AML-193 (cell line): ENCODE results near the gene OMP.

Source experiments
- DNase-seq, 2 experiments: peaks; one replicate each; lab custom pipeline; 2025; lab: John Stamatoyannopoulos, UW

Gene OMP

DNA sequence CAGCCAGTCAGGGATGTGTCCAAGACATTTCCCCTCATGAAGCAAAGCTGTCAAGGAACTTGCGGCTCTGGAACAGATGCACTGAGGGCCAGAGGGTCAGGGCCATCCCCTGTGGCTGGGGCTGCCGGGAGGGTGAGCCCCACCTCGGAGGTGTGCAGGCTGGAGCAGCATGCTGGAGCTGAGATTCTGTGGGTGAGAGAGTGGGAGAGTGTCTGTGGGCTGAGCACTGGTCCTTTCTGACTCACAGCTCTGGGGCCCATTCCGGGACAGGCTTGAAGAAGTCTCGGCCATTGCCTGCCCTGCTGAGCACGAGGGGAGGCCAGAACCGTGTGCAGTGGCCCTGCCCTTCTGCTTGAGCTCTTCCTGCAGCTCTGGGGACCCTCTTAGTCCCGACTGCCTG lies 2.1 kb downstream of the OMP start:
- DNase-seq, result no peak

DNA sequence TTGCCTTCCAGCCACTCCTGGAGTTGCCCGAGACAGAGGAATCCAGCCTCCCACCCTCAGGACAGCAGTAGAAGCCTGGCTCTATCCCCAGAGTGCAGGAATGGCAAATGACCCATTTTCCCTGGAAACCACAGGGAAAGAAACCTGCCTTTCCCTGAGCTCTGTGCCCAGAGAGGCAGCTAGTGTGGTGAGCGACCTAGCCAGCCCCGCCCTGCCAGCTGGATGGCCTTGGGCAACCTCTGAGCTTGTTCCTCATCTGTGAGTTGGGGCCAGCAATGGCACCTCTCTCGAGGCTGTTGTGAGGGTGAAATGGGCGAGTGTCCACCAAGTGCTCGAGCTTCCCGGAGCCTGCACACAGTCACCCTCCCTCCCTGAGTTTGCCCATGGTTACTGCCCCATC lies 3.7 kb downstream of the OMP start:
- DNase-seq, result no peak

DNA sequence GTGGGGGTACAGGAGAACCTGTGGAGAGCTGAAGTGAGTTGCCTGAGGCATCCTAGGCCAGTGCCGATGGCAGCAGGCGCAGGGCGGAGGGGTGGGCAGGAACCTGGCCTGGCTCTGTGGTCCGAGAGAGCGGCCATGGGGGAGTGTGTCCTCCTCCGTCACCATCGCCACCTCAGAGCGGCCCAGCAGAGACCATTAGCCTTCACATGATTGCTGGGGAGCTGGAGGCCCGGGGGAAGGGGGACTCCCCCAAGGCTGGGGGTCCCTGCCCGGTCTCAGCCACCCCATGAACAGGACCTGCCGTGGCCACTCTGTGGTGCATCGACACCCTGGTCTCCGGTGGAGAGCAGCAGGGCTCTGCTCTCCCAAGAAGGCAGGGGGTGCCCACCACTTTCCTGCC lies 4.1 kb downstream of the OMP start:
- DNase-seq, result no peak

DNA sequence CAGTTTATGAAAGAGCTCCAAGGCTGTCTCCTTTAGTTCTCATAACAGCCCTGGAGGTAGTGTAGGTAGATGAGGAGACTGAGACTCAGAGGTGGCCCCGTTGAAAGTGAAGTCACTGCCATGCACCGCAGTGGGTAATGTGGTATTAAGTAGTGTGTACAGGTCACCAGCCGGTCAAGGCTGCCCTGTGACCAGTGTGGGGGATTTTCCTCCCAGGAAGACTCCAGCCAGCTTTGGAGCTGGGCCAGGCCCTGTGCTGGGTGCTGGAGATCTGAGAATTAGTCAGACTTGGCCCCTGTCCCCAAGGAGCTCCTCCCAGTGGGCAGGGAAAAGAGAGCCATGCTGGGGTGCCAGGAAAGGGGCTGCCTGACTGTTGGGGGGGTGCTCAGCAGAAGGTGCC lies 5.3 kb downstream of the OMP start:
- no peak for DNase-seq

DNA sequence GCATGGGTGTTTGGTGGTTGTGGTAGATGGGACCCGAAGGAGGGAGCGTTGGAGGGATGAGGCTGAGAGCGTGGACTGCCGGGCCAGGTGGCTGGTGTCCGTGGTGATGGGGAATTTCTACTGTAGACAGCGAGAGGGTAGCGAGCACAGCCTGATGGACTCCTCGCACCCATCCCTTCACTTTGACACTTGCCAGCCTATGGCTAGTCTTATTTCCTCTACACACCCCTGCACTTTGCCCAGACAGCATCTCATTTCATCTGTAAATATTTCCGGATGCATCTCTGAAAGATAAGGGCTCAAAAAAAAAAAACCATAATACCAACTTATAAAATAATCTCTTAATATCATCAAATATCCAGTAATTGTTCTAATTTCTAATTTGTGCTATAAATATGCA lies 5.8 kb downstream of the OMP start:
- DNase-seq, result no peak

DNA sequence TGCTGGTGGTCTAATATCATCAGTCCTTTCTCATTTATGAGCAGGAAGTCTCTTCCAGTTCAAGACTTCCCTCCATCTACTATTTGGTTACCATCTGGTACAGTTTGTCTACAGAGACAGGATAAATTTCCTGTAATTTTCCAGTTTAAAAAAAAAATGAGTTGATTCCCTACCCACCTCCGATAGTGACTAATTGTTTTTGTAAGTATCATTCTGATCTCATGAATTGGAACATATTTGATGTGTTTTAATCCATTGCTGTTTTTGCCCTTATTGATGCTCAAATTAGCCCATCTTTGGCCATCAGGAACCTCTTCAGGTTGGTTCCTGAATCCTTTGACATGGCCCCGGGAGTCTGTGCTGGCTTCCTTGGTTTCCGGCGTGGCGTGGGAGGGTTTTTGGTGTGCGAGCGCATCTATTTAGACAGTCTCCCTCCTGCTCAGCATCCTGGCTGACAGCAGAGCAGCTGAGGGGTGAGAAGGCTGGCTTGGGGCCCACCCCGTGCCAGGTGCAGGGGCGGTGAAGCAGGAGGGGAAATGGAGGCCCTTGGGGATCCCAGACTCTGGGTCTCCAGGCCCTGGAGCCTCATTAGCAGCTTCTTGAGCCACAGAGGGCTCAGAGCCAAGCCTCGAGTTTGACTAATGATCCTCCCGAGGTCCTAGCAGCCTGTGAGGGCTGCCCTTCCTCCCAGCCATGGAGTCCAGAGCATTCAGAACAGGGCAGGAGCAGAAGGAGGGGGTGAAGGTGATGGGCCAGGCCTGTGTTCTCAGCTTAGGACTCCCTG lies 6.8 kb downstream of the OMP start:
- no peak for DNase-seq

DNA sequence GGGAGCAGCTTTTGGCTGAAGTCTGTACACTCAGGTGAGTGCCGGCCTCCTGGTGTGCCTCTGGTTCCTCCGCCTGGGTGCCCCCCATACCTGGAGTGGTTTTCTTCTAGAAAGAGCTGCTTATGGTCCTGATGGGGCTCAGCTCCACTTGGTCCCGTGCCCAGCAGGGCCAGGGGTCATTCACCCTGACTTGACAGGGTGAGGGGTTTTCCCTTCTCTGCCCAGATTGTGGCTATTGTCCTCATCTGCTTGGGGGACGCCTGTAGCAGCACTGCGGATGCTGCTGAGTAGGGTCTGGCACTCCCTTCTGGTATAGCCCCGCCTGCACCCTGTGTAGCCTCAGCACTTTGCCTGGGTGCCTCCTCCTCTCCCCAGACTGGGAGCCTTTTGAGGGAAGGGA lies 8.2 kb downstream of the OMP start:
- DNase-seq, result no peak

DNA sequence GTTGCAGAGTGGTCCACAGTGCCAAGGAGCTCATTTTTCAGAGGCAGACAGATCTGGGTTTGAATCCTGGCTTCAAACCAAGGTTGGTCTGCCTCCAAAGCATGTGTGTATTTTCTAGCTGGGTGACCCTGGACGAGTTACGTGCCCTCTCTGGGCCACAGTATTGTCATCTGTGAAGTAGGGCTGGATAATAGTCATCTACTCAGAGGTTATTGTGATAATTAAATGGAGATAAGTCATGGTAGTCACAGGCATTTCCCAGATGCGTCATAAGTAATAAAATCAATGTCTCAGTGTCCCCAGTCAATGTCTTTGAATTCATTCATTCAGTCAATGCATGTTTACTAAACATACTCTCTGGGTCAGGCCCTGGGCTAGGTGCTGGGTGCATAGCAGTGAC lies 8.6 kb downstream of the OMP start:
- no peak for DNase-seq

DNA sequence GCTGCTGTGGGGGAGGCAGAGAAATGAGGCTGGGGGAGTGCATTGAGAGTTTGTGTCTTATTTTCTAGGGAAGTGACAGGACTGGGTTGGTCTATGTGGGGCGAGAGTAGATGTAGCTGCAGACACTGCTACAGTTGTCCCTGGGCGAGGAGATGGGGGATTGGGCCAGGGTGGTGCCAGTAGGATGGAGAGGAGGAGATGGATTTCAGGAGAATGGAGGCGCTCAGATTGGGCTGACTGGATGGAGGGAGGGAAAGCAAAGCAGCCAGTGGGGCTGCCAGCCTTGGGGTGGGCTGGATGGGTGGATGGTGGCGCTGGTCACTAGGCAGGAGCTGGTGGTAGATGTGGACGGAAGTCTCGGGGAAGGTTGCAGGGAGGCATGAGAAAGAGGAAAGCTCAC lies 9.3 kb downstream of the OMP start:
- DNase-seq, result no peak

DNA sequence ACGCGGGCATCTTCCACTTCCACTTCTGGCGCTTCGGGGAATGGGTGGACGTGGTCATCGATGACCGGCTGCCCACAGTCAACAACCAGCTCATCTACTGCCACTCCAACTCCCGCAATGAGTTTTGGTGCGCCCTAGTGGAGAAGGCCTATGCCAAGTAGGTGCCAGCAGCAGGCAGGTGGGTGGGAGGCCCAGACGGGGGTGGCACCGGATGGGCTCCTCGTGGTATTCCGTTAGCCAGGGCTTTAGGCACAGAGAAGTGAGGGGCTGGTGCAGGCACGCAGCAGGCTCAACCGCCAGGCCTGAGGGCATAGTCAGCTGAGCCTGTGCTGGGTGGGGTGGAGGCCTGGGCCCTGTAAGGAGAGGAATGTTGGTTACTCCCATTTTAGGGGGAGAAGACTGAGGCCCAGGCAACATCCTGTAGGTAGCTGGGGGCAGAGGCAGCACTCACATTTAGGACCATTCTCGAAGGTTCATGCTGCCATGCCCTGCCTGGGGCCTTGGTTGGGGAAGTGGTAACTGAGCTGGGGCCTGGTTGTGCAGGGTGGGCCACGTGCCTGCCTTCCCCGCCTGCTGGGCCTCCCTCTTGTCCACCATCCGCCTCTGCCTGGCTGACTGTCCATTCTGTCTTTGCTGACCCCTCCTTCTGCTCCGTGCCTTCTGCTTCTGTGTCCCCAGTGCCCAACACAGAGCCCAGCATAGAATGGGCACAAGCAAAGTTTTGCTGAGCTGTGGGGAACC lies 10.2 kb downstream of the OMP start:
- DNase-seq, result no peak

DNA sequence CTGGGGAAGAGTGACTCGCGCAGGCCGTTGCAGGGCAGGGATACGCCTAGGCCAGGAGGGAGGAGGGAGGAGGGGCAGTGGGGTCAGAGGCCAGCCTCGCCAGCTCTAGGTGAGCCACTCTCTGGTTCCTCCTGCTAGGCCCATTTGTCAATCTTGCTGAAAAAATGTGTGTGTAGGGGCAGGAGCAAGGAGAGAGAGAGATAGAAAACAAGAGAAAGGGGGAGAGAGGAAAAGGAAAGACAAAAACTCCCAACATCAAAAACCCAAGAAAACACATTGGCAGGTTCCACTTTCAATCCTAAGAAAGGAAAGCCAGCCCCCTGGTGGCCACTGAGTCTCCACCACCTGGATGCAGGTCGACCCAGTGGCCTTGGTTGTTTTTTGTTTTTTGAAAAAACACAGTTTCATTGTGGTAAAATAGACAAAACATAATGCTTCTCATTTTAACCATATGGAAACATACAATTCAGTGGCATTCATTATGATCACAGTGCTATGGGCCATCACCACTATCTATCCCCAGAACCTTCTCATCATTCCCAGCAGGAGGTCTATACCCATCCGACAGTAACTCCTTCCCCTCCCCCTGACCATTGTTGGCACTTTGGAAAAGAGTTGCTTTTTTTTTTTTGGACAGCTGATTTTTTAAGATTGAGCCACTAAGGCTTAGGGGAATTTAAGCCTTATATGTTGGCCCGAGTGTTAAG lies 10.9 kb downstream of the OMP start:
- peak; percentile 13 to 24 for DNase-seq

DNA sequence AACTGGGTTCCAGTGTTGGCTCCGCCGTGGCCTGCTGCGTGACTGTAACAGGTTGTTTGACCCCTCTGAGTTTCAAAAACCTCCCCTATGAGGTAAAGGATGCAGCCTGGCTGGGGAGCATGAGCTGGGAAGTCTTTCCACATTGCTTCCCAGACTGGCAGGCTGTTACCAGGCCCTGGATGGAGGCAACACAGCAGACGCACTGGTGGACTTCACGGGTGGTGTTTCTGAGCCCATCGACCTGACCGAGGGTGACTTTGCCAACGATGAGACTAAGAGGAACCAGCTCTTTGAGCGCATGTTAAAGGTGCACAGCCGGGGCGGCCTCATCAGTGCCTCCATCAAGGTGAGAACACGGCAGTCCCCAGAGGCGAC lies 11.4 kb downstream of the OMP start:
- no peak for DNase-seq

DNA sequence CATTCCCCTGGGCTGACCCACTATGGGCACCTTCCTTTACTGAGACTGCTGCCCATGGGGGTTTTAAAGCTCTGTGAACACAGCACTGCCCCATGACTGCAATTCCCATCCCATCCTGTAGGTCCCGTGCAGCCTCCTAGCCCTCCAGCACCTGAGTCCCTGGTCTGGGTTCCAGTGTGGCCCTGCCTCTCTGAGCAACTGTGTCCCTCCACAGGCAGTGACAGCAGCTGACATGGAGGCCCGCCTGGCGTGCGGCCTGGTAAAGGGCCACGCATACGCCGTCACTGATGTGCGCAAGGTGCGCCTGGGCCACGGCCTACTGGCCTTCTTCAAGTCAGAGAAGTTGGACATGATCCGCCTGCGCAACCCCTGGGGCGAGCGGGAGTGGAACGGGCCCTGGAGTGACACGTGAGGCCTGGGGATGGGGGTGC lies 12.6 kb downstream of the OMP start:
- DNase-seq, result no peak

DNA sequence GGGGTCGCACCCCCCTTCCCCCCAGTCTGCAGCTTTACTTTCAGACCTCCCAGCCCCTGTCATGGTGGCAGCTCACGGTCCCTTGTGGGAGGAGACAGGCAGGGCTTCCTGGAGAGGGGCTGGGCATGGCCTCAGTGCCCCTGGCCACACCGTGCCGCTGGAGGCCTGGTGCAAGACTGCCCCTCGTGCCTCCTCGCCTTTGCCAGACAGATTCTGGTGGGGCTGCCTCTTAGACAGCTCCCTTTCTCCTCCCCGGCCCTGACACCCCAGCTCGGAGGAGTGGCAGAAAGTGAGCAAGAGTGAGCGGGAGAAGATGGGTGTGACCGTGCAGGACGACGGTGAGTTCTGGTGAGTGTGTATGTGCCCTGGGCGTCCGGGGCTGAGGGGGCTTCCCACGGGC lies 13.3 kb downstream of the OMP start:
- DNase-seq, result no peak

DNA sequence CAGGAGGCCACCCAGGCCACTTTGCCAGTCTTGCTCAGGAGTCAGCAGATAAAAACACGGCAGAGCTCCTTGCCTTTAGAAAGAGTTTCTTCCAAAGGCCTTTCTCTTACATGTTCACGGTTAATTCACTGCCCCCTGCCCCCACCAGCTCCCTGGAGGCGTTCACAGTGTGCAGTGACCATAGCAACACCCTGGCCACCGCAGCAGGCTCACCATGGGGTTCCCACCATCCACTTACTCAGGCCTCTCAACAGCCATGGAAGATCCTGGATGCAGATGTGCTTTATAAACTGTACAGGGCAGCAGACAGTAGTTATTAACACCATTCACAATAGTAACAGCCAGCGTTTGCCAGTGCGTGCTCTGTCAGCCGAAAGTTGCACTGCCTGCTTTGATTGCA lies 14.9 kb downstream of the OMP start:
- DNase-seq, result no peak

DNA sequence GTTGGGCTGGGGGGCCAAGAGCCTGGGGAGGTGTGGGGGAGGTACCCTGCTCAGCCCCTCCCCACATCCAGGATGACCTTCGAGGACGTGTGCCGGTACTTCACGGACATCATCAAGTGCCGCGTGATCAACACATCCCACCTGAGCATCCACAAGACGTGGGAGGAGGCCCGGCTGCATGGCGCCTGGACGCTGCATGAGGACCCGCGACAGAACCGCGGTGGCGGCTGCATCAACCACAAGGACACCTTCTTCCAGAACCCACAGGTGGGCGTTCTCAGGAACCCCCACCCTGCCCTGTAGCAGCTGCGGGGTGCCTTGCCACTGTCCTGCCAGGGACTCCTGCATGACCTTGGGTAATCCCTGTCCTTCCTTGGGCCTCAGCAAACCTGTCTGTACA lies 15.4 kb downstream of the OMP start:
- no peak for DNase-seq

DNA sequence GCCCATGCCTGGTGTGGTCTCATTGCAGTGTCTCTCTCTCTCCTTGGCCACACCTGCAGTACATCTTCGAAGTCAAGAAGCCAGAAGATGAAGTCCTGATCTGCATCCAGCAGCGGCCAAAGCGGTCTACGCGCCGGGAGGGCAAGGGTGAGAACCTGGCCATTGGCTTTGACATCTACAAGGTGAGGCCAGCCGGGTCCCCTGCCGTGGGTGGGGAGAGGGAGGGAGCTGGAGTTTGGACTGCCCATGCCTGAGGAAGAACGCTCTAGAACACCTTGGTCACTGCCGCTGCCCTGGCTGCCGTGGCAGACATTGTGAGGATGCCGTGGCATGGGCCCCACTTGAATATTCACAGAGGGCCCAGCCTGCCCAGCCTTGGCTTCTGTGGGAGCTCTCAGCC lies 16.3 kb downstream of the OMP start:
- DNase-seq, result no peak

DNA sequence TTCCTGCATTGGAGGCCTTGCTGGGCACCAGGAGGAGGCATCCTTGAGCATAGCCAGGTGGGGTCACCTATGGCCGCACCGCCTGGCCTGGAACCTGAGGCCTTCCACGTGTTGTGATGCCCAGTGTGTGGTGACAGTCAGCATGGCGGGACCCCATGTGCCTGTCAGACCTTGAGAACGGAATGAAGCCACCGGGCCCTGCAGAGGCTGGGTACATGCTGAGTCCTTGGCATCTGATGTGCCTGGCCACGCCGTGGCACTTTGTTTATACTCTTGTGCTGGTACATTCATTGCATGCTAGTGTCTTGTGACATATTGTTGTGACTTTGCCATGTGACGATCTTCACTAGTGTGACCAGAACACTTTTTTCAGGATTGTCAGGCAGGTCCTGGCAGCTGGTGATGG lies 16.9 kb downstream of the OMP start:
- no peak for DNase-seq

DNA sequence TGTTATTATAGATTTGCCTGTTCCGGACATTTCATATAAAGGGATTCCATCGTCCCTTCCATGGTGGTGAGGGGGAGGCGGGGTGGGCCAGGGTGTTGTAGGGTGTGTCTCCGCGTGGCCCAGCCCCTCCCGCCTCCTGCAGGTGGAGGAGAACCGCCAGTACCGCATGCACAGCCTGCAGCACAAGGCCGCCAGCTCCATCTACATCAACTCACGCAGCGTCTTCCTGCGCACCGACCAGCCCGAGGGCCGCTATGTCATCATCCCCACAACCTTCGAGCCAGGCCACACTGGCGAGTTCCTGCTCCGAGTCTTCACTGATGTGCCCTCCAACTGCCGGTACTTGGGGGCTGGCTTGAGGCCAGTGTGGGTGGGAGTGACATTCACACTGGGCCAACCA lies 17.9 kb downstream of the OMP start:
- no peak for DNase-seq

DNA sequence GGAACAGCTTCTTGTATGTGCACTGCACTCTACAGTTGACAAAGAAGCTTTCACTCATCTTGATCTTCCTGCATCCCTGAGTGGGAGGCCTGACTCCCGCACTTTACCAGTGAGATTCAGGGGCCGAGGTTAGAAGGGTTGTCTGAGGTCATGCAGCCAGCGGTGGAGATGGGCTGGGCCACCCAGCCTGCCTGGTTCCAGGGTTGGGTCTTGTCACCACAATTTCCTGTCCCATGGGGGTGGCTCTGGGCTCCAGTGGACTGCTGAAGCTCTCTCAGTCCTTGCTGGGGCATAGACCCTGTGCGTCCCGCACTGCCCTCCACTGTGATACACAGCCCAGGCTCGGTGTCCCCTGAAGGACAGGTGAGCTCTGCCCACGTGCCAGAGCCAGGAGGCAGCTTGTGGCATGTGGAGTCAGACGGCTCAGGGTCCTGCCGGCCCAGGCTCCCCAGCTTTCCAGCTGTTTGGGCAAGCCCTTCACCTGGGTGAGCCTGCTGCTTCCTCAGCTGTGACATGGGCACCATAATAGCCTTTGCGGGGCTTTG lies 18.5 kb downstream of the OMP start:
- no peak for DNase-seq

DNA sequence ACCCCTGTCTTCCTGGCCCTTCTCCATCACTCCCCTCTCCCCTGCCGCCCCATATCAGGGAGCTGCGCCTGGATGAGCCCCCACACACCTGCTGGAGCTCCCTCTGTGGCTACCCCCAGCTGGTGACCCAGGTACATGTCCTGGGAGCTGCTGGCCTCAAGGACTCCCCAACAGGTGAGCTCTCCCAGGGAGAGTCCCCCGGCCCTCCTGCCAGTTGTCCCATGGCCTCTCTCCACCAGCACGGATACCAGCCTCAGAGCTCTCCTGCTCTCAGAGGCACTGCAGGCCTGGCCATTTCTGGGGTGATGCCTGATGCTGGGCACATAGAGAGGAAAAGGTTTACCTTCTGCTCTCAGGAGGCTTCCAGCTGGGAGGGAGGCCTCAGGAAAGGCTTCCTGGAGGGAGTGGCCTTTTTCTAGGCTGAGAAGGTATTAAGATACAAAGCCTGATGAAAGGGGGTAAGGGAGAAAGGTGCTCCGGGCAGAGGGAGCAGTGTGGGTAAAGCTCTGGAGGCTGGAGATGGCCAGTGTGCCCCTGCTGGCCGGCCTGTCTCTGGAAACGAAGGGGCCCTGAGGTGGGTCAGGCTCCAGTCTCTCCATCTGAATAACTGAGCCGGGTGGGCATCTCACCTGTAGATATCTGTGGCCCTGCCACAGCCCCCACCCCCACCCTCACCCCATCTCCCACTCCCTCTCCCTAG lies 19.4 kb downstream of the OMP start:
- no peak for DNase-seq

DNA sequence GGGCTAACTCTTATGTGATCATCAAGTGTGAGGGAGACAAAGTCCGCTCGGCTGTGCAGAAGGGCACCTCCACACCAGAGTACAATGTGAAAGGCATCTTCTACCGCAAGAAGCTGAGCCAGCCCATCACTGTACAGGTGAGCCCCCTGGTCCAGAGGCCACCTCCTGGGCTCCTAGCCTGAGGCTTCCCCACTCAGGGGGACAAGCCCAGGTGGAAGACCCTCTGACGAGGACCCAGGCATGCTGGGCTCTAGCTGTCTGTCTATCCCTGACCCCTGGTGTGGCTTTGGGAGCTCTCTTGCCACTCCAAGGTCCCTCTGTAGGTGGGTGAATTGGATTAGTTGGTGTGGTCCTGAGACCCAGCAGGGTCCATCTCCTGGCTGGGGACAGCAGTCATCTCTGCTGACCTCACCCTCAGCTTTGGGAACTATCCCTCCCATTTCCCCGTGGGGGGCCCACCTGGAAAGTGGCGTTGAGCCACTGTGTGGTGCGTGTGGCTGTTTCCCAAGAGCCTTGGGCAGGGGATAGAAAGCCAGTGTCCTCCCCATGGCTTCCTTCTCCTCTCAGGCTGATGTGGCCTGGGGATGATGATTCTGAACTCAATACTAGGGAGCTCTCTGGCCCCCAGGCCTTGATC lies 20.1 kb downstream of the OMP start:
- DNase-seq, result no peak
